Stimulated activated memory B cell treated with anti-CD40 and anti-IgM and Interleukin-4, amounts not matched to agents 10 μg/mL and 1 μg/mL and 100 μg/mL, for 72 hours (primary cell): ENCODE results near the gene USP10.
A peak's percentile ranks its signal among the peaks of the same experiment; 100 is the strongest.

ENCODE experiments used
- ATAC-seq: fragments of 150-1000 bp; cut with Tn5 transposase; 2 replicates; pipeline ENCODE4 v1.10.0; 2021
- H3K27ac Mint-ChIP-seq: one replicate; pipeline ENCODE4 v1.8.0; 2022; ENCODE audit warnings: mild to moderate bottlenecking, mixed read lengths
- H3K27me3 Mint-ChIP-seq: one replicate; pipeline ENCODE4 v1.8.0; 2022; ENCODE audit warnings: mixed read lengths
- H3K36me3 Mint-ChIP-seq: one replicate; pipeline ENCODE4 v1.8.0; 2022; ENCODE audit warnings: mixed read lengths
- H3K4me1 Mint-ChIP-seq: one replicate; pipeline ENCODE4 v1.8.0; 2022; ENCODE audit warnings: mixed read lengths
- H3K4me3 Mint-ChIP-seq: one replicate; pipeline ENCODE4 v1.8.0; 2022; ENCODE audit warnings: mild to moderate bottlenecking, moderate library complexity, mixed read lengths
- H3K9me3 Mint-ChIP-seq: one replicate; pipeline ENCODE4 v1.8.0; 2022; ENCODE audit warnings: mixed read lengths

The USP10 gene

GRCh38 chr16:84704253-84704652 is 4.5 kb downstream of the USP10 start:
- Mint-ChIP-seq H3K27ac (no peak overlapping the region), H3K36me3 (peaks cover 15% of the 10 kb centered on the region)
- no peak for ATAC-seq

GRCh38 chr16:84706856-84707255 is 7.1 kb downstream of the USP10 start:
- no peak overlapping the region for H3K4me3 Mint-ChIP-seq
- peaks cover 77% of the 10 kb centered on the region for H3K4me1 Mint-ChIP-seq
- H3K27ac Mint-ChIP-seq, result no peak overlapping the region
- no peak for ATAC-seq
- no peaks in the 10 kb centered on the region for H3K27me3 Mint-ChIP-seq
- H3K9me3 Mint-ChIP-seq, result no peaks in the 10 kb centered on the region
- H3K36me3 Mint-ChIP-seq, result peaks cover 20% of the 10 kb centered on the region

More at GRCh38 chr16:84704253-84704652, 4.5 kb downstream of the USP10 start:
- Mint-ChIP-seq H3K9me3 (no peaks in the 10 kb centered on the region), H3K4me3 (no peak overlapping the region), H3K4me1 (peaks cover 60% of the 10 kb centered on the region), H3K27me3 (no peaks in the 10 kb centered on the region)

GRCh38 chr16:84709609-84710008 is 9.8 kb downstream of the USP10 start:
- Mint-ChIP-seq H3K4me1 (peaks cover 88% of the 10 kb centered on the region), H3K9me3 (no peaks in the 10 kb centered on the region), H3K27ac (peak overlapping the region; percentile 43), H3K27me3 (no peaks in the 10 kb centered on the region), H3K4me3 (no peak overlapping the region), H3K36me3 (peaks cover 29% of the 10 kb centered on the region)
- no peak for ATAC-seq

GRCh38 chr16:84710686-84711085 is 10.9 kb downstream of the USP10 start:
- H3K9me3 Mint-ChIP-seq, result no peaks in the 10 kb centered on the region
- no peak for ATAC-seq
- H3K4me1 Mint-ChIP-seq, result peaks cover 87% of the 10 kb centered on the region
- H3K27ac Mint-ChIP-seq, result no peak overlapping the region
- H3K4me3 Mint-ChIP-seq, result no peak overlapping the region
- H3K36me3 Mint-ChIP-seq, result peaks cover 23% of the 10 kb centered on the region
- no peaks in the 10 kb centered on the region for H3K27me3 Mint-ChIP-seq

- Mint-ChIP-seq H3K27me3 (no peaks in the 10 kb centered on the region), H3K27ac (peak overlapping the region; percentile 64), H3K4me1 (peaks cover 94% of the 10 kb centered on the region), H3K9me3 (no peaks in the 10 kb centered on the region), H3K36me3 (peaks cover 28% of the 10 kb centered on the region), H3K4me3 (no peak overlapping the region)
- no peak for ATAC-seq
Measured at GRCh38 chr16:84712138-84712671, 12.4 kb downstream of the USP10 start.

GRCh38 chr16:84712801-84713775 is 13.3 kb downstream of the USP10 start:
- Mint-ChIP-seq H3K4me3 (no peak overlapping the region), H3K27me3 (no peaks in the 10 kb centered on the region), H3K9me3 (no peaks in the 10 kb centered on the region), H3K36me3 (peaks cover 35% of the 10 kb centered on the region), H3K27ac (peak overlapping the region; percentile 70), H3K4me1 (peaks cover 92% of the 10 kb centered on the region)
- ATAC-seq, result no peak

GRCh38 chr16:84714028-84714427 is 14.2 kb downstream of the USP10 start:
- H3K4me1 Mint-ChIP-seq, result peaks cover 86% of the 10 kb centered on the region
- H3K27ac Mint-ChIP-seq, result peak overlapping the region; percentile 70
- H3K36me3 Mint-ChIP-seq, result peaks cover 30% of the 10 kb centered on the region
- no peak for ATAC-seq
- H3K27me3 Mint-ChIP-seq, result no peaks in the 10 kb centered on the region
- H3K9me3 Mint-ChIP-seq, result no peaks in the 10 kb centered on the region
- H3K4me3 Mint-ChIP-seq, result no peak overlapping the region

- Mint-ChIP-seq H3K36me3 (peaks cover 29% of the 10 kb centered on the region), H3K27me3 (no peaks in the 10 kb centered on the region), H3K4me3 (no peak overlapping the region), H3K4me1 (peaks cover 80% of the 10 kb centered on the region), H3K27ac (no peak overlapping the region), H3K9me3 (no peaks in the 10 kb centered on the region)
- no peak for ATAC-seq
Measured at GRCh38 chr16:84715424-84715823, 15.6 kb downstream of the USP10 start.

- Mint-ChIP-seq H3K4me1 (peaks cover 76% of the 10 kb centered on the region), H3K36me3 (peaks cover 30% of the 10 kb centered on the region), H3K27ac (no peak overlapping the region), H3K4me3 (no peak overlapping the region), H3K27me3 (no peaks in the 10 kb centered on the region), H3K9me3 (no peaks in the 10 kb centered on the region)
- ATAC-seq, result no peak
Measured at GRCh38 chr16:84715854-84716253, 16.1 kb downstream of the USP10 start.

- no peaks in the 10 kb centered on the region for H3K27me3 Mint-ChIP-seq
- H3K27ac Mint-ChIP-seq, result no peak overlapping the region
- peaks cover 30% of the 10 kb centered on the region for H3K36me3 Mint-ChIP-seq
- ATAC-seq, result no peak
- H3K4me1 Mint-ChIP-seq, result peaks cover 69% of the 10 kb centered on the region
- H3K9me3 Mint-ChIP-seq, result no peaks in the 10 kb centered on the region
- no peak overlapping the region for H3K4me3 Mint-ChIP-seq
Measured at GRCh38 chr16:84716740-84717139, 16.9 kb downstream of the USP10 start.

- no peaks in the 10 kb centered on the region for H3K27me3 Mint-ChIP-seq
- H3K9me3 Mint-ChIP-seq, result no peaks in the 10 kb centered on the region
- no peak overlapping the region for H3K4me3 Mint-ChIP-seq
- peaks cover 69% of the 10 kb centered on the region for H3K4me1 Mint-ChIP-seq
- H3K27ac Mint-ChIP-seq, result no peak overlapping the region
- peaks cover 30% of the 10 kb centered on the region for H3K36me3 Mint-ChIP-seq
- ATAC-seq, result no peak
Measured at GRCh38 chr16:84717484-84717883, 17.7 kb downstream of the USP10 start.

GRCh38 chr16:84720177-84720579 is 20.4 kb downstream of the USP10 start:
- H3K4me3 Mint-ChIP-seq, result no peak overlapping the region
- H3K4me1 Mint-ChIP-seq, result peaks cover 67% of the 10 kb centered on the region
- no peak overlapping the region for H3K27ac Mint-ChIP-seq
- no peaks in the 10 kb centered on the region for H3K27me3 Mint-ChIP-seq
- ATAC-seq, result no peak
- peaks cover 21% of the 10 kb centered on the region for H3K36me3 Mint-ChIP-seq
- H3K9me3 Mint-ChIP-seq, result no peaks in the 10 kb centered on the region

GRCh38 chr16:84722068-84722467 is 22.3 kb downstream of the USP10 start:
- Mint-ChIP-seq H3K4me3 (no peak overlapping the region), H3K36me3 (peaks cover 15% of the 10 kb centered on the region), H3K4me1 (peaks cover 69% of the 10 kb centered on the region), H3K9me3 (no peaks in the 10 kb centered on the region), H3K27me3 (no peaks in the 10 kb centered on the region), H3K27ac (peak overlapping the region; percentile 40)
- ATAC-seq, result no peak

GRCh38 chr16:84723906-84724305 is 24.1 kb downstream of the USP10 start:
- H3K9me3 Mint-ChIP-seq, result no peaks in the 10 kb centered on the region
- H3K27ac Mint-ChIP-seq, result peak overlapping the region; percentile 68
- H3K4me3 Mint-ChIP-seq, result no peak overlapping the region
- H3K4me1 Mint-ChIP-seq, result peaks cover 74% of the 10 kb centered on the region
- H3K27me3 Mint-ChIP-seq, result no peaks in the 10 kb centered on the region
- H3K36me3 Mint-ChIP-seq, result peaks cover 8% of the 10 kb centered on the region
- no peak for ATAC-seq

- H3K4me3 Mint-ChIP-seq, result peak overlapping the region; percentile 19
- no peaks in the 10 kb centered on the region for H3K9me3 Mint-ChIP-seq
- peaks cover 7% of the 10 kb centered on the region for H3K36me3 Mint-ChIP-seq
- no peaks in the 10 kb centered on the region for H3K27me3 Mint-ChIP-seq
- ATAC-seq, result peak; percentile 64
- peak overlapping the region; percentile 68 for H3K27ac Mint-ChIP-seq
- peaks cover 74% of the 10 kb centered on the region for H3K4me1 Mint-ChIP-seq
Measured at GRCh38 chr16:84724606-84725309, 25.0 kb downstream of the USP10 start.
